ENCODE data around the gene ECHDC3.

- TF ChIP-seq POLR2A (IDR thresholded peaks at IDR 0.05) (no peak), CTCF (IDR thresholded peaks at IDR 0.05) (no peak)
These were observed 45.7 kb downstream of the ECHDC3 start for GRCh38 chr10:11787846-11788245.
